Measurements from ENCODE around the gene FARSB. TPM values are rescaled to one million over a fixed set of nuclear protein-coding genes. Genes with fewer than 3 reads are reported as not detected.
A peak's percentile ranks its signal among the peaks of the same experiment; 100 is the strongest.

The FARSB gene
- 9.4 and 9.5 TPM in 2 replicates for total RNA-seq
- 34.8 and 50.4 TPM in 2 replicates for polyA plus RNA-seq
- 23.6 and 35.3 TPM in 2 replicates for polyA plus RNA-seq (2012)
- polyA minus RNA-seq (ENCODE audit: low replicate concordance), result 4.9 and 9.1 TPM in 2 replicates

GRCh38 chr2:222655787-222656525, at the start of gene FARSB:
Gene FARSB, minus strand, starts transcription at chr2:222656092. Its CDS starts 19 bp downstream, at chr2:222656073.
- no peaks in the 10 kb centered on the region for H4K20me1 ChIP-seq (ENCODE audit: control insufficient read depth, extremely low read depth, insufficient read depth, low read length)
- no peaks in the 10 kb centered on the region for H3K9me3 ChIP-seq (ENCODE audit: control insufficient read depth, insufficient read depth, low read depth, low read length)
- H3K9ac ChIP-seq (ENCODE audit: insufficient read depth, low read length), result peak within 1 kb of the TSS; percentile 98
- H3K36me3 ChIP-seq (ENCODE audit: control insufficient read depth, insufficient read depth, low read length), result no peaks in the 10 kb centered on the region
- H3K4me1 ChIP-seq (ENCODE audit: control insufficient read depth, extremely low read depth, insufficient read depth, low read length), result no peaks in the 10 kb centered on the region
- peaks cover 46% of the 10 kb centered on the region for H3K79me2 ChIP-seq (ENCODE audit: control insufficient read depth, insufficient read depth, low read length)
- H3K27me3 ChIP-seq (ENCODE audit: control insufficient read depth, insufficient read depth, low read length), result no peaks in the 10 kb centered on the region
- peak within 1 kb of the TSS; percentile 96 for H2AFZ ChIP-seq (ENCODE audit: low read length)
- H3K4me3 ChIP-seq (replicated peaks in 1 of 4; ENCODE audit: control extremely low read depth in 1 of 4, insufficient read depth in 1 of 4, low read depth in 3 of 4, low read length in 4 of 4), result peak within 1 kb of the TSS; percentile 93 to 99 (median 98)
- H3K27ac ChIP-seq (ENCODE audit: insufficient read depth, low read length), result peak within 1 kb of the TSS; percentile 99
- H3K4me2 ChIP-seq (ENCODE audit: extremely low read depth, insufficient read depth, low read length), result peak within 1 kb of the TSS; percentile 97
- TF ChIP-seq CTCF (conservative IDR thresholded peaks at IDR 0.05 in 1 of 2, IDR thresholded peaks at IDR 0.05 in 1 of 2; ENCODE audit: low read depth in 1 of 2, low read length in 2 of 2) (no peak), EZH2 (IDR thresholded peaks at IDR 0.05; ENCODE audit: low read length, missing control alignments) (no peak)
- peak; percentile 91 to 97 for DNase-seq (ENCODE audit: low read depth in 2 of 2)

GRCh38 chr2:222703886-222704285, 48.0 kb upstream of the FARSB start:
- Histone ChIP-seq H3K36me3 (ENCODE audit: control insufficient read depth, insufficient read depth, low read length) (no peaks in the 10 kb centered on the region), H3K4me1 (ENCODE audit: control insufficient read depth, extremely low read depth, insufficient read depth, low read length) (peaks cover 9% of the 10 kb centered on the region), H4K20me1 (ENCODE audit: control insufficient read depth, extremely low read depth, insufficient read depth, low read length) (no peaks in the 10 kb centered on the region), H3K79me2 (ENCODE audit: control insufficient read depth, insufficient read depth, low read length) (no peaks in the 10 kb centered on the region), H3K27me3 (ENCODE audit: control insufficient read depth, insufficient read depth, low read length) (no peaks in the 10 kb centered on the region), H3K9ac (ENCODE audit: insufficient read depth, low read length) (no peak overlapping the region), H3K27ac (ENCODE audit: insufficient read depth, low read length) (peak overlapping the region; percentile 6), H3K9me3 (ENCODE audit: control insufficient read depth, insufficient read depth, low read depth, low read length) (no peaks in the 10 kb centered on the region), H2AFZ (ENCODE audit: low read length) (no peak overlapping the region), H3K4me2 (ENCODE audit: extremely low read depth, insufficient read depth, low read length) (peak overlapping the region; percentile 39), H3K4me3 (replicated peaks in 1 of 4; ENCODE audit: control extremely low read depth in 1 of 4, insufficient read depth in 1 of 4, low read depth in 3 of 4, low read length in 4 of 4) (no peak overlapping the region)
- peak; percentile 73 to 80 for DNase-seq (ENCODE audit: low read depth in 2 of 2)
- TF ChIP-seq EZH2 (IDR thresholded peaks at IDR 0.05; ENCODE audit: low read length, missing control alignments) (no peak), CTCF (conservative IDR thresholded peaks at IDR 0.05 in 1 of 2, IDR thresholded peaks at IDR 0.05 in 1 of 2; ENCODE audit: low read depth in 1 of 2, low read length in 2 of 2) (no peak)

- TF ChIP-seq CTCF (conservative IDR thresholded peaks at IDR 0.05 in 1 of 2, IDR thresholded peaks at IDR 0.05 in 1 of 2; ENCODE audit: low read depth in 1 of 2, low read length in 2 of 2) (no peak), EZH2 (IDR thresholded peaks at IDR 0.05; ENCODE audit: low read length, missing control alignments) (no peak)
- Histone ChIP-seq H3K27me3 (ENCODE audit: control insufficient read depth, insufficient read depth, low read length) (no peaks in the 10 kb centered on the region), H3K79me2 (ENCODE audit: control insufficient read depth, insufficient read depth, low read length) (no peaks in the 10 kb centered on the region), H4K20me1 (ENCODE audit: control insufficient read depth, extremely low read depth, insufficient read depth, low read length) (no peaks in the 10 kb centered on the region), H3K9ac (ENCODE audit: insufficient read depth, low read length) (no peak overlapping the region), H2AFZ (ENCODE audit: low read length) (no peak overlapping the region), H3K4me2 (ENCODE audit: extremely low read depth, insufficient read depth, low read length) (no peak overlapping the region), H3K4me3 (replicated peaks in 1 of 4; ENCODE audit: control extremely low read depth in 1 of 4, insufficient read depth in 1 of 4, low read depth in 3 of 4, low read length in 4 of 4) (no peak overlapping the region), H3K9me3 (ENCODE audit: control insufficient read depth, insufficient read depth, low read depth, low read length) (no peaks in the 10 kb centered on the region), H3K4me1 (ENCODE audit: control insufficient read depth, extremely low read depth, insufficient read depth, low read length) (peaks cover 9% of the 10 kb centered on the region), H3K36me3 (ENCODE audit: control insufficient read depth, insufficient read depth, low read length) (no peaks in the 10 kb centered on the region), H3K27ac (ENCODE audit: insufficient read depth, low read length) (no peak overlapping the region)
- no peak for DNase-seq (ENCODE audit: low read depth in 2 of 2)
These were observed 47.2 kb upstream of the FARSB start for GRCh38 chr2:222703091-222703490.

Data from fibroblast of lung (primary cell).